ENCODE results near the gene CDHR3. TPM values are rescaled to one million over a fixed set of nuclear protein-coding genes. Genes with fewer than 3 reads are reported as not detected.

CDHR3 gene
- total and polyA plus RNA-seq, 2 of the 8 experiments (the other 6 are each of a cell fraction or from before 2014, with no cell fraction given) = 6.4 to 6.8 TPM

- no peak for TF ChIP-seq RBBP5 (IDR thresholded peaks at IDR 0.05; ENCODE audit: borderline replicate concordance, low read depth, low read length)
- TF ChIP-seq, protein P1, sequence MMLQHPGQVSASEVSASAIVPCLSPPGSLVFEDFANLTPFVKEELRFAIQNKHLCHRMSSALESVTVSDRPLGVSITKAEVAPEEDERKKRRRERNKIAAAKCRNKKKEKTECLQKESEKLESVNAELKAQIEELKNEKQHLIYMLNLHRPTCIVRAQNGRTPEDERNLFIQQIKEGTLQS (IDR thresholded peaks at IDR 0.05; ENCODE audit: insufficient read depth, low read depth, low read length) = no peak
Measured at GRCh38 chr7:106048706-106049020, 85.6 kb downstream of the CDHR3 start (continued).
